Transverse colon (tissue), 3 donors: ENCODE measurements around the gene ZNF189.

Experiments
- EP300 ChIP-seq: sonication (generic); formaldehyde crosslinking; IDR thresholded peaks from one replicate; pipeline ENCODE4 v1.6.1; 2017; ENCODE audit warnings: antibody characterized with exemption, low read depth
- POLR2A ChIP-seq: fragments of 450-650 bp; IDR thresholded peaks from one replicate; pipeline ENCODE4 v1.6.1; 2016; ENCODE audit warnings: antibody characterized with exemption, mild to moderate bottlenecking, moderate library complexity
- TF ChIP-seq, protein P1 (sequence below), 5 experiments: fragments of 200-600 bp in 3 of 5; fragments of 450-650 bp in 2 of 5; sonication (generic) in 3 of 5; IDR thresholded peaks; 1 replicate in 2 of 5; 2 replicates in 3 of 5; pipeline ENCODE4 v1.5.1; 2016 to 2017; ENCODE audit warnings: antibody characterized with exemption in 5 of 5, inconsistent platforms in 3 of 5, mild to moderate bottlenecking in 2 of 5, moderate library complexity in 1 of 5

DNA sequence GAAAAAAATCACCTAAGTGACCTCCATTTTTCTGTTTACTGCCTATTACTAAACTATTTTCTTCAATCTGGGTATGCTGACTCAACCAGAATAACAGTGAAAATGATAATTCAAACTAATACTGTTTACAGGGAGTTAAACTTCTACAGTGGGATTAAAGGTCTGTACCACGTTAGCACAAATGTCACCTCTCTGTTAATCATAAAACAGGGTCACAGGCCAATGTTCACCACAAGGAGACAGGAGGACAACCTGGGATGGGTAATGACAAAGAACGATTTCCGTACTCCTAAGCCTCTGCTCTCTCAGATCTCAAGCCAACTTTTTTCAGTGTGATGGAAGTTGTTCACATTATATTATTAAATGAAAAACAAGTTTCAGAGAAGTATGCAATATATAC lies 34.6 kb downstream of the ZNF189 start:
- TF ChIP-seq, protein P1, sequence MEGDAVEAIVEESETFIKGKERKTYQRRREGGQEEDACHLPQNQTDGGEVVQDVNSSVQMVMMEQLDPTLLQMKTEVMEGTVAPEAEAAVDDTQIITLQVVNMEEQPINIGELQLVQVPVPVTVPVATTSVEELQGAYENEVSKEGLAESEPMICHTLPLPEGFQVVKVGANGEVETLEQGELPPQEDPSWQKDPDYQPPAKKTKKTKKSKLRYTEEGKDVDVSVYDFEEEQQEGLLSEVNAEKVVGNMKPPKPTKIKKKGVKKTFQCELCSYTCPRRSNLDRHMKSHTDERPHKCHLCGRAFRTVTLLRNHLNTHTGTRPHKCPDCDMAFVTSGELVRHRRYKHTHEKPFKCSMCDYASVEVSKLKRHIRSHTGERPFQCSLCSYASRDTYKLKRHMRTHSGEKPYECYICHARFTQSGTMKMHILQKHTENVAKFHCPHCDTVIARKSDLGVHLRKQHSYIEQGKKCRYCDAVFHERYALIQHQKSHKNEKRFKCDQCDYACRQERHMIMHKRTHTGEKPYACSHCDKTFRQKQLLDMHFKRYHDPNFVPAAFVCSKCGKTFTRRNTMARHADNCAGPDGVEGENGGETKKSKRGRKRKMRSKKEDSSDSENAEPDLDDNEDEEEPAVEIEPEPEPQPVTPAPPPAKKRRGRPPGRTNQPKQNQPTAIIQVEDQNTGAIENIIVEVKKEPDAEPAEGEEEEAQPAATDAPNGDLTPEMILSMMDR (IDR thresholded peaks at IDR 0.05) = no peak
- TF ChIP-seq POLR2A (no peak), EP300 (no peak)
